Measurements from ENCODE around the gene AGBL4.

AGBL4 gene

GRCh38 chr1:48693674-48694320 is 1330.0 kb downstream of the AGBL4 start:
- ATAC-seq = no peak
- no peak for TF ChIP-seq ZNF565 (CRISPR knock-in tag; conservative IDR thresholded peaks at IDR 0.05; ENCODE audit: low read depth)
- TF ChIP-seq, protein P1, sequence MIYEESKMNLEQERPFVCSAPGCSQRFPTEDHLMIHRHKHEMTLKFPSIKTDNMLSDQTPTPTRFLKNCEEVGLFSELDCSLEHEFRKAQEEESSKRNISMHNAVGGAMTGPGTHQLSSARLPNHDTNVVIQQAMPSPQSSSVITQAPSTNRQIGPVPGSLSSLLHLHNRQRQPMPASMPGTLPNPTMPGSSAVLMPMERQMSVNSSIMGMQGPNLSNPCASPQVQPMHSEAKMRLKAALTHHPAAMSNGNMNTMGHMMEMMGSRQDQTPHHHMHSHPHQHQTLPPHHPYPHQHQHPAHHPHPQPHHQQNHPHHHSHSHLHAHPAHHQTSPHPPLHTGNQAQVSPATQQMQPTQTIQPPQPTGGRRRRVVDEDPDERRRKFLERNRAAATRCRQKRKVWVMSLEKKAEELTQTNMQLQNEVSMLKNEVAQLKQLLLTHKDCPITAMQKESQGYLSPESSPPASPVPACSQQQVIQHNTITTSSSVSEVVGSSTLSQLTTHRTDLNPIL (CRISPR knock-in tag; IDR thresholded peaks at IDR 0.05; ENCODE audit: low read depth) = no peak

DNA sequence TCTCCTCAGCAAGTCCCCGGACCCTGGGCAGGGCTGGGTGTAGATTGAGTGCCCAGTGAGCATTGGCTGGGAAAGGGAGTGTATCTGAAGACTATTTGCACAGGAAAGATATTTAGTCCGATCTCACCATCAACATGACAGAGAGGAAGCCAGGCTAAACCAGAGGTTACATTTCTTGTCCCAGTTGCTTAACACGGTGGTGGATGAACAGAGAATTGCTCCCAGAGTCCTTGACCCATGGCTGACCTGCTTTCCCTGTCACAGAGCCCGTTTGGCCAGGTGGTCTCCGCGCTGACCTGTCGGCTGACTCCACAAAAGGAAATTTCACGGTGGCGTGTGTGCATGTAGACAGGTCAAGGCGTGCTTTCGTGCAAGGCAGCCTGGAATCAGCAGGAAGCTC is 1330.6 kb downstream of the AGBL4 start:
- ATAC-seq = no peak
- no peak for TF ChIP-seq BACH2 (CRISPR knock-in tag; IDR thresholded peaks at IDR 0.05; ENCODE audit: borderline replicate concordance)
- no peak for TF ChIP-seq OSR1 (CRISPR knock-in tag; IDR thresholded peaks at IDR 0.05)
- no peak for TF ChIP-seq ARNTL (CRISPR knock-in tag; IDR thresholded peaks at IDR 0.05; ENCODE audit: borderline replicate concordance, low read depth)

DNA sequence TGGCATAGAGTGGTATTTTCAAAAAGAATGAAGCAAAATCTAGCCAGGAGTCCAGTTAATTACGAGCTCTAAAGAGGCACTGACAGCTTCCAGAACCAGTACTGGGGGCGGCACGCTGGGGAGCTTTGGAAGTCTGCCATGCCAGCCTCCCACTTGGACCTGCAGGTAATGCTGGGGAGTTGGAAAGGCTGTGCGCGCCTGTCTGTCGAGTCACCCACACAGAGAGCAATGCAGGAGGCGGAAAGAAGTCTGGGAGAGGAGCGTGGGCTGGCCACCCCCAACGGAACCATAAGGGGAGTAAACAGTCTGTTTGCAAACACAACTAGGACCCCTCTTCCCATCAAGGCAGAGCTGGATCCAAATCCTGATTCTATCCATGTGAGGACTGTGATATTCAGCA is 1331.5 kb downstream of the AGBL4 start:
- TF ChIP-seq PPARA (CRISPR knock-in tag; IDR thresholded peaks at IDR 0.05; ENCODE audit: borderline replicate concordance) = no peak
- ATAC-seq = no peak

DNA sequence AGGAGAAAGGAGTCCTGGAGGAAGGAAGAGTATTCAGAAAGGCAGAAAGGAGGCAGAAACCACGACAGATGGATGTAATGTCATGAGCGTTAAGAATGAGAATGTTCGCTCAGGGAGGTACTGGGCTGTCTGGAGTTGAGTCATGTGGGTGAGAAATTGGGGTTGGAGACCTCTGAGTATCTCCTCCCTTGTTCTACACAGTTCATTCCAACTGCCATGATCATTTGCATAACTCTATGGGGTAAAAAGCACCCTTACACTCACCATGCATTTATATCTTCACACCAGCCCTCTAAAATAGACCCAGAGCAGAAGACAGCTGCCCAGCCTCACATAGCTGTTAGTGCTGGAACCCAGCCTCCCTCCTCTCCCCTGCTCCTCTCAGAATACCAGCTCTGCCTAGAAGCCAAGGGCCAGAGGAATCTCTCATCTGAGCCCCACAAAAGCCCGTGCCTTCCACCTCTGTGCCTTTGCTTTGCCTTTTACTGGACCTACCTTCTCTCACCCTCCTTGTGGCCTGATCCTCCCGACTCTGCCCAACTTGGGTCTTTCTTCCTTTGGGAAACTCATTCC is 1332.2 kb downstream of the AGBL4 start:
- TF ChIP-seq ZC3H10 (CRISPR knock-in tag; IDR thresholded peaks at IDR 0.05) = no peak
- no peak for TF ChIP-seq ZNF565 (CRISPR knock-in tag; conservative IDR thresholded peaks at IDR 0.05; ENCODE audit: low read depth)
- TF ChIP-seq ISL1 (CRISPR knock-in tag; IDR thresholded peaks at IDR 0.05) = no peak
- no peak for TF ChIP-seq OSR1 (CRISPR knock-in tag; IDR thresholded peaks at IDR 0.05)
- TF ChIP-seq, protein P1 (CRISPR knock-in tag; IDR thresholded peaks at IDR 0.05; ENCODE audit: low read depth) = no peak
- no peak for TF ChIP-seq TOX (CRISPR knock-in tag; IDR thresholded peaks at IDR 0.05; ENCODE audit: borderline replicate concordance)
- TF ChIP-seq, protein P2, sequence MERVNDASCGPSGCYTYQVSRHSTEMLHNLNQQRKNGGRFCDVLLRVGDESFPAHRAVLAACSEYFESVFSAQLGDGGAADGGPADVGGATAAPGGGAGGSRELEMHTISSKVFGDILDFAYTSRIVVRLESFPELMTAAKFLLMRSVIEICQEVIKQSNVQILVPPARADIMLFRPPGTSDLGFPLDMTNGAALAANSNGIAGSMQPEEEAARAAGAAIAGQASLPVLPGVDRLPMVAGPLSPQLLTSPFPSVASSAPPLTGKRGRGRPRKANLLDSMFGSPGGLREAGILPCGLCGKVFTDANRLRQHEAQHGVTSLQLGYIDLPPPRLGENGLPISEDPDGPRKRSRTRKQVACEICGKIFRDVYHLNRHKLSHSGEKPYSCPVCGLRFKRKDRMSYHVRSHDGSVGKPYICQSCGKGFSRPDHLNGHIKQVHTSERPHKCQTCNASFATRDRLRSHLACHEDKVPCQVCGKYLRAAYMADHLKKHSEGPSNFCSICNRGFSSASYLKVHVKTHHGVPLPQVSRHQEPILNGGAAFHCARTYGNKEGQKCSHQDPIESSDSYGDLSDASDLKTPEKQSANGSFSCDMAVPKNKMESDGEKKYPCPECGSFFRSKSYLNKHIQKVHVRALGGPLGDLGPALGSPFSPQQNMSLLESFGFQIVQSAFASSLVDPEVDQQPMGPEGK (CRISPR knock-in tag; IDR thresholded peaks at IDR 0.05; ENCODE audit: borderline replicate concordance) = no peak
- no peak for ATAC-seq

DNA sequence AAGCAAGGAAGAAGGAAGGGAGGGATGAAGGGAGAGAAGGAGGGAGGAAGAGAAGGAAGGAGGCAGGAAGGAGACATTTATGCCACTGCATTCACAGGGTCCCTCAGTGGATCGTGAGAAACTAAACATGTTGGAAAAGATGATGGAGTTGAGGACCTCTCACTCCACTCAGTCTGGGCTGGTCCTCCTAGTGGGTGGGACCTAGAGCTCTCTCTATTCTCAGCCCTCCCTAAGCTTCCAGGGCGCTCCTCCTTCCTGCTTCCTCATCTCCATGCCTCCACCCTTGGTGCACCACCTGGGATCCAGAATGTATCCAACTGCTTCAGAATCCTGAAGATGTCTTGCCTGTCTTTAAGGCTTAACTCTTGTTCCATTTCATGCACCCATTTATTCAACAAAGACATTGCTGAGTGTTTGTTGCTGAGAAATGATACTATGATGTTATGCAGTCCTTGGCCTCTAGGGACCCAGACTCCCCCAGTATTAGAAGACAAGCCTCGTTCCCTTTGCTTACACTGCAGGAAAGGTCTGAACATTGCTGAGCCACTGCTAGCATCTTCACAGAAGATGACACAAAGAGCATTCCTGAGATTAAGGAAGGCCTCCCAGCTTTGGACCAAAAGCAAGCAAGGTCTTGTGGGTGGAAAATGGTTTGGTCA is 1335.5 kb downstream of the AGBL4 start:
- TF ChIP-seq POU6F1 (CRISPR knock-in tag; IDR thresholded peaks at IDR 0.05; ENCODE audit: borderline replicate concordance, low read depth) = no peak
- no peak for TF ChIP-seq GLIS3 (CRISPR knock-in tag; IDR thresholded peaks at IDR 0.05)
- no peak for TF ChIP-seq BACH2 (CRISPR knock-in tag; IDR thresholded peaks at IDR 0.05; ENCODE audit: borderline replicate concordance)
- no peak for TF ChIP-seq SNAI2 (CRISPR knock-in tag; IDR thresholded peaks at IDR 0.05)
- TF ChIP-seq, protein P3, sequence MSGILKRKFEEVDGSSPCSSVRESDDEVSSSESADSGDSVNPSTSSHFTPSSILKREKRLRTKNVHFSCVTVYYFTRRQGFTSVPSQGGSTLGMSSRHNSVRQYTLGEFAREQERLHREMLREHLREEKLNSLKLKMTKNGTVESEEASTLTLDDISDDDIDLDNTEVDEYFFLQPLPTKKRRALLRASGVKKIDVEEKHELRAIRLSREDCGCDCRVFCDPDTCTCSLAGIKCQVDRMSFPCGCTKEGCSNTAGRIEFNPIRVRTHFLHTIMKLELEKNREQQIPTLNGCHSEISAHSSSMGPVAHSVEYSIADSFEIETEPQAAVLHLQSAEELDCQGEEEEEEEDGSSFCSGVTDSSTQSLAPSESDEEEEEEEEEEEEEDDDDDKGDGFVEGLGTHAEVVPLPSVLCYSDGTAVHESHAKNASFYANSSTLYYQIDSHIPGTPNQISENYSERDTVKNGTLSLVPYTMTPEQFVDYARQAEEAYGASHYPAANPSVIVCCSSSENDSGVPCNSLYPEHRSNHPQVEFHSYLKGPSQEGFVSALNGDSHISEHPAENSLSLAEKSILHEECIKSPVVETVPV (CRISPR knock-in tag; IDR thresholded peaks at IDR 0.05) = no peak
- TF ChIP-seq CSDC2 (CRISPR knock-in tag; IDR thresholded peaks at IDR 0.05) = no peak
- no peak for TF ChIP-seq OSR1 (CRISPR knock-in tag; IDR thresholded peaks at IDR 0.05)
- TF ChIP-seq ZFP30 (CRISPR knock-in tag; IDR thresholded peaks at IDR 0.05) = no peak
- TF ChIP-seq ZNF8 (CRISPR knock-in tag; IDR thresholded peaks at IDR 0.05) = no peak
- TF ChIP-seq ZNF565 (CRISPR knock-in tag; conservative IDR thresholded peaks at IDR 0.05; ENCODE audit: low read depth) = no peak
- TF ChIP-seq ZFP3 (CRISPR knock-in tag; IDR thresholded peaks at IDR 0.05) = no peak
- peak; percentile 91 for ATAC-seq
